ELR (cell line): Measurements from ENCODE around the gene FEZ2.
"Not testable (repeated sequence)": the region's sequence is repeated elsewhere in the genome, so short reads cannot be mapped to it uniquely, and the experiment has no call there.

Source experiments
- DNase-seq: peaks from one replicate; pipeline ENCODE4 v3.0.0-alpha.2; 2015; ENCODE audit warnings: low read depth

The FEZ2 gene

GRCh38 chr2:36597532-36598377 is at the start of gene FEZ2:
Gene FEZ2, minus strand, starts transcription at chr2:36598168. Its CDS starts 26 bp downstream, at chr2:36598142.
- DNase-seq = peak; percentile 86

- no peak for DNase-seq
Observed at GRCh38 chr2:36634981-36635597, 37.1 kb upstream of the FEZ2 start.

DNA sequence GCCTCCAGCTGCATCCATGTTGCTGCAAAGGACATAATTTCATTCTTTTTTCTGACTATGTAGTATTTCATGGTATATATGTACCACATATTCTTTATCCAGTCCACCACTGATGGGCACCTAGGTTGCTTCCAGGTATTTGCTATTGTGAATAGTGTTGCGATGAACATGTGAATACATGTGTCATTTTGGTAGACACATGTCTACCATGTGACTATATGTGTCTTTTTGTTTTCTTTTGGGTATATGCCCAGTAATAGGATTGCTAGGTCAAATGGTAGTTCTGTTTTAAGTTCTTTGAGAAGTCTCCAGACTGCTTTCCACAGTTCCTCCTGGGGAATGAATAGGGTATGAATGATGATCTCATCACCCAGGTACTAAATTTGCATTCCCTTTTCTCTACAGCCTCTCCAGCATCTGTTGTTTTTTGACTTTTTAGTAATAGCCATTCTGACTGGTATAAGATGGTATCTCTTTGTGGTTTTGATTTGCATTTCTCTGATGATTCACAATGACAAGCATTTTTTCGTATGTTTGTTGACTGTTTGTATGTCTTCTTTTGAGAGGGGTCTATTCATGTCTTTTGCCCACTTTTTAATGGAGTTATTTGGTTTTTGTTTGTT is 35.6 kb upstream of the FEZ2 start:
- peak; percentile 81 for DNase-seq

- DNase-seq = no peak
Observed at GRCh38 chr2:36626756-36627155, 28.8 kb upstream of the FEZ2 start.

DNA sequence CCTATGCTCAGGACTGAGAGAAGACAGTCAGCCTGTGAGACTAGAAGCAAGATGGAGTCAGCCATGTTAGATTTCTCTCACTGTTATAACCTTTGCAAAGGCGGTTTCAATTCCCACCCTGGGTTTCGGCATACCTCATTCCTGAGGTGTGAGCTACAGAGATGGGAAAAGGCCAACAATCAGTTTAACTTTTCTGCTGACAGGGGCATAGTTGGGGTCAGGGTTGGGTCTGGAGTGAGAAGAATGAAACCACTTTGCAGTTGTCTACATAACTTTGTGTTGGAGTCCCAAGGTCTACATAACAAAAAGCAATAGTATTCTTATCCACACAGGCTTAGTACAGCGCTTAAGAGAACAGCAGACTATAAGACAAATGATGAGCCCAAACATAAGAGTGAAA is 28.1 kb upstream of the FEZ2 start:
- DNase-seq = no peak

- DNase-seq = no peak
Observed at GRCh38 chr2:36625304-36625703, 27.3 kb upstream of the FEZ2 start.

DNA sequence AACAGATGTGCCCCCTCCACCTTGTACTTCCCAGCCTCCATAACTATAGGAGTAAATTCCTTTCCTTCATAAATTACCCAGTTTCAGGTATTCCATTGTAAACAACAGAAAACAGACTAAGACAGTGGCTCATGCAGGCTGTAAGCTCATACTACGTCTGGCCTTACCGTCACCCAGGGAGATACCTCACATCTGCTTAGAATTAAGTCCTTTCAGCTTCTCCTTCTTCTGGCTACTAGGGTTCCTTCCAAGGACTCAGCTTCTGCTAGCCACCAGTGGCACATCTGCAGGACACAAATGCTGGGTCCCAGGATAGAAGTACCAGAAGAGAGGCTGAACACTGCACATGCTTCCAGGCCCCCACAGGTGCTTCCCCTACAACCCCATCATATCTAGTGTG is 22.4 kb upstream of the FEZ2 start:
- DNase-seq = no peak

DNA sequence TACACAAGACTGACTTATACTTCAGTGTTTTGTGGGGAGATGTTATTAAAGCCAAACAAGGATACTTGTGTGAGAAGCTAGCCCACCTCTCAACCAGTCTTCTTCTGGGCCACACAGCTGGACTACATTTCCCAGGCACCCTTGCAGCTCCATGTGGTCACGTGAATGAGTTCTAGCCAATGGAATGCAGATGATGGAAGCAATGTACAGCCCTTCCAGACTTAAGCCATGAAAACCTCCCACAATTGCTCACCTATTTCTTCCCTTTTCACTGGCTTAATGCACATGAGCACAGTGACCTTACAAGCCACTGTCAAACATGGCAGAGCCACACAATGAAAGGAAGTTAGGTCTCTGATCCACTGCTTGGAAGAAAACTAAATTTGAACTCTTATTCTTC is 20.4 kb upstream of the FEZ2 start:
- peak; percentile 83 for DNase-seq

DNA sequence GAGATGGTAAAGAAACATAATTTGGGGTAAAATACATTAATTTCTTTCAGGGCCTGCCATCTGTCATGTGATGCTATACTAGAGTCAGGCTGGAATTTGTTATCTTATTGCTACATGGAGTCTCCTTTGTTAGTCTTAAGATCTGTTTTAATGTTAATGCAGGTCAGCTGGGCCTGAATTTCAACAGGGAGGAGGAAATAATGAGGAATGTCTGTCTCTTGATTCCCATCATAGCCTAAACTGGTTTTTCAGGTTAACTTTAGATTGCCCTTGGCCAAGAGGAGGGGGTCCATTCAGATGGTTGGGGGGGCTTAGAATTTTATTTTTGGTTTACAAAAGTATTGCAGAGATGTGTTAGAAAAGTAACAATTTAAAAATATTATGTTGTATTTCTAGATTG is 19.0 kb upstream of the FEZ2 start:
- no peak for DNase-seq

DNA sequence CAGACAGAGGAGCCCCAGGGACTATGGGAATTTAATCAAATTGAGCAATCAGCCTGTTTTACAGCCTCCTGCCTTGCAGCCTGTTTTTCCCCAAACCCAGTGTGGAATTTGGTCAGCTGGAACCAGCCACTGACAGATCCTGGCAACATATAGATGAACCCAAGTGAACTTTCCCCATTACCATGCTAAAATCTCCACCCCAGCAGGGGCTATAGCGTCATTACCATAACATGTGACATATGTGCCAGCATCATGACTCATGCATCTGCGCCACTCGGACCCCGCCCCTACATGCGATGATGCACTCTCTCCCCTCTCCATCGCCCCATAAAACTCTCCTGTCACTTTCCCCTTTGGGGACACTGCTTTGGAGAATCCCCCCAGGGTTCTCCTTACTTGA is 17.3 kb upstream of the FEZ2 start:
- DNase-seq = peak; percentile 71

GRCh38 chr2:36613801-36614200 is 15.8 kb upstream of the FEZ2 start:
- no peak for DNase-seq

- no peak for DNase-seq
Observed at GRCh38 chr2:36611316-36611990, 13.5 kb upstream of the FEZ2 start.

- no peak for DNase-seq
Observed at GRCh38 chr2:36609507-36609906, 11.5 kb upstream of the FEZ2 start.

- DNase-seq = peak; percentile 2
Observed at GRCh38 chr2:36607947-36608346, 10.0 kb upstream of the FEZ2 start.

- DNase-seq = no peak
Observed at GRCh38 chr2:36606925-36607324, 9.0 kb upstream of the FEZ2 start.

DNA sequence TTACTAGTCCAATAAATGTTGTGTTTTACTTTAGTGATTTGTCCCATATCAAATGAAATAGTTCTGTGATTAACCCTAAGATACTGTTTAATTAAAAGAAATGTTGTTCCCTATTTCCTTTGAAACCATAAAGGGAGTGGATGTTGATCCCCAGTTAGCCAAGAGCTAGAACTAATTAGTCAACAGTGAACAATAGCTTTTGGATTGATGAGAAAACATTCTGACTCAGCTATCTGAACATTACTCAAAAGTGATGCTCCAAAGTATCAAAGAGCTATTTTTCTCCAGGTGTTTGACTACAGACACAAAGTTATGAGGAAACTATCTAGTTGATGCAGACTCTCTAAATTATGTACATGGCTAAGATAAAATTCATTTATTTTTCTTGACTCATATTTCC is 7.3 kb upstream of the FEZ2 start:
- DNase-seq = peak; percentile 11

- DNase-seq = not testable (repeated sequence)
Observed at GRCh38 chr2:36603629-36604028, 5.7 kb upstream of the FEZ2 start.

- DNase-seq = no peak
Observed at GRCh38 chr2:36597003-36597531, 901 bp downstream of the FEZ2 start.

GRCh38 chr2:36596397-36596796 is 1.6 kb downstream of the FEZ2 start:
- no peak for DNase-seq

GRCh38 chr2:36594849-36595248 is 3.1 kb downstream of the FEZ2 start:
- no peak for DNase-seq

DNA sequence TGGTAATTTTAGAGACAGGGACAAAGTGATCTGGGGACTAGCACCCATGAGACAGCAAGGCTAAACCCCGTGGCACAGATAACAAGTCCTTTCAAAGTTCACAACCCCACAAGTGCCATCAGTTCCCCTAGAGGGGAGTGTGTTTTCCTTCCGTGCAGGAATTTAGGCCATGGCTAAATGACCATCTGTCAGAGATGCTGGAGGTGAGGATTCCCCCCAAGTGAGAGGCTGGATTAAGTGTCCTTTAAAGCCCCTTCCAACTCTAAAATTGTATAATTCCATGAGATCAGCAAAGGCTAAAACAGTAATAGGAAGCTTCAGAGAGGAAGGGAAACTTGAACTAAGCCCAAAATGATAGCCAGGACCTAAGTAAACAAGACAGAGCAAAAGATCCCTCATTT is 8.7 kb downstream of the FEZ2 start:
- no peak for DNase-seq

DNA sequence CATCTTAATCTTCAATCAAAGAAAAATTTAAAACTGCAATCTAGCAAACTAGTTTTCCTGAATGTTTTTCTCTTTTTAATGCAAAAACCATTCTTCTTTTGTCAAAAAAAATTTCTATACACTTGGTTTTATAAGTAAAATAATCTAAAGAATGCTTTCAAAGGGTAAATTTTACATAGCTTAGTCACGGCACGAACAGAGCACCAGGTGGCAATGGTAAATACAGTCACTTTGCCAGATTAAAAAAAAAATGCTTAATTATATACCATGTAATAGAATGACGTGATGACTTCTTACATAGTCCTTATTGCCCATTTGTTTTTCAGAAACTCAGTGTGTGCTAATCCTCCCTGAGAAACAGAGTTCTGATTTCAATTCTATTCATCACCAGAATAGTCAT is 10.4 kb downstream of the FEZ2 start:
- no peak for DNase-seq
